Measurements from ENCODE around the gene VWF.

- TF ChIP-seq CTCF (IDR thresholded peaks at IDR 0.05) (no peak), POLR2A (IDR thresholded peaks at IDR 0.05) (no peak)
Observed at GRCh38 chr12:5963515-5963914, 161.0 kb downstream of the VWF start.

Measured in right lobe of liver (tissue), 4 donors.